ENCODE data around the gene SELENOS.

The SELENOS gene

GRCh38 chr15:101307897-101308603, 30.8 kb upstream of the SELENOS start:
- H3K79me1 ChIP-seq (ENCODE audit: low read length), result no peaks in the 10 kb centered on the region
- H3K23ac ChIP-seq (ENCODE audit: low read length), result no peak overlapping the region
- no peak overlapping the region for H3K18ac ChIP-seq (ENCODE audit: low read length)
- H3K4me3 ChIP-seq (ENCODE audit: low read length), result no peak overlapping the region
- no peak overlapping the region for H2BK120ac ChIP-seq (ENCODE audit: low read depth, low read length)
- H3K36me3 ChIP-seq (ENCODE audit: control insufficient read depth, insufficient read depth, low read length), result no peaks in the 10 kb centered on the region
- H4K8ac ChIP-seq (ENCODE audit: low read depth, low read length), result no peak overlapping the region
- H3K56ac ChIP-seq (ENCODE audit: low read length), result no peak overlapping the region
- H3K4ac ChIP-seq (ENCODE audit: low read depth, low read length), result no peak overlapping the region
- DNase-seq, result no peak
- H2BK5ac ChIP-seq (ENCODE audit: low read length), result no peak overlapping the region
- H3K27me3 ChIP-seq (ENCODE audit: insufficient read depth, low read length, poor library complexity), result no peaks in the 10 kb centered on the region
- WGBS (ENCODE audit: extremely low coverage, insufficient coverage, low lambda C conversion rate), result no CpG with 5 or more reads among the region's 16 CpGs
- H3K79me2 ChIP-seq (ENCODE audit: control insufficient read depth, insufficient read depth, low read length), result no peaks in the 10 kb centered on the region
- no peak overlapping the region for H2BK15ac ChIP-seq (replicated peaks; ENCODE audit: low read depth)
- H3K4me1 ChIP-seq (ENCODE audit: control insufficient read depth, low read depth, low read length), result no peaks in the 10 kb centered on the region
- no peak overlapping the region for H3K9ac ChIP-seq (ENCODE audit: low read length)
- no peak overlapping the region for H4K5ac ChIP-seq (ENCODE audit: low read length)
- no peak overlapping the region for H2AK5ac ChIP-seq (ENCODE audit: low read length)
- H3K4me2 ChIP-seq (ENCODE audit: low read length), result no peak overlapping the region
- no peak overlapping the region for H3K27ac ChIP-seq (ENCODE audit: low read depth, low read length)

GRCh38 chr15:101307048-101307896, 30.0 kb upstream of the SELENOS start:
- Histone ChIP-seq H2AK5ac (ENCODE audit: low read length) (no peak overlapping the region), H4K8ac (ENCODE audit: low read depth, low read length) (no peak overlapping the region), H3K56ac (ENCODE audit: low read length) (no peak overlapping the region), H2BK120ac (ENCODE audit: low read depth, low read length) (no peak overlapping the region), H3K4me1 (ENCODE audit: control insufficient read depth, low read depth, low read length) (no peaks in the 10 kb centered on the region), H2BK15ac (replicated peaks; ENCODE audit: low read depth) (no peak overlapping the region), H3K23ac (ENCODE audit: low read length) (no peak overlapping the region), H3K27me3 (ENCODE audit: insufficient read depth, low read length, poor library complexity) (no peaks in the 10 kb centered on the region), H3K79me2 (ENCODE audit: control insufficient read depth, insufficient read depth, low read length) (no peaks in the 10 kb centered on the region), H3K4me2 (ENCODE audit: low read length) (no peak overlapping the region), H3K4me3 (ENCODE audit: low read length) (no peak overlapping the region), H3K4ac (ENCODE audit: low read depth, low read length) (no peak overlapping the region), H3K79me1 (ENCODE audit: low read length) (no peaks in the 10 kb centered on the region), H2BK5ac (ENCODE audit: low read length) (no peak overlapping the region), H3K9ac (ENCODE audit: low read length) (no peak overlapping the region), H3K18ac (ENCODE audit: low read length) (no peak overlapping the region), H3K27ac (ENCODE audit: low read depth, low read length) (no peak overlapping the region), H4K5ac (ENCODE audit: low read length) (no peak overlapping the region), H3K36me3 (ENCODE audit: control insufficient read depth, insufficient read depth, low read length) (no peaks in the 10 kb centered on the region)
- DNase-seq, result no peak
- WGBS (ENCODE audit: extremely low coverage, insufficient coverage, low lambda C conversion rate), result no CpG with 5 or more reads among the region's 24 CpGs

DNA sequence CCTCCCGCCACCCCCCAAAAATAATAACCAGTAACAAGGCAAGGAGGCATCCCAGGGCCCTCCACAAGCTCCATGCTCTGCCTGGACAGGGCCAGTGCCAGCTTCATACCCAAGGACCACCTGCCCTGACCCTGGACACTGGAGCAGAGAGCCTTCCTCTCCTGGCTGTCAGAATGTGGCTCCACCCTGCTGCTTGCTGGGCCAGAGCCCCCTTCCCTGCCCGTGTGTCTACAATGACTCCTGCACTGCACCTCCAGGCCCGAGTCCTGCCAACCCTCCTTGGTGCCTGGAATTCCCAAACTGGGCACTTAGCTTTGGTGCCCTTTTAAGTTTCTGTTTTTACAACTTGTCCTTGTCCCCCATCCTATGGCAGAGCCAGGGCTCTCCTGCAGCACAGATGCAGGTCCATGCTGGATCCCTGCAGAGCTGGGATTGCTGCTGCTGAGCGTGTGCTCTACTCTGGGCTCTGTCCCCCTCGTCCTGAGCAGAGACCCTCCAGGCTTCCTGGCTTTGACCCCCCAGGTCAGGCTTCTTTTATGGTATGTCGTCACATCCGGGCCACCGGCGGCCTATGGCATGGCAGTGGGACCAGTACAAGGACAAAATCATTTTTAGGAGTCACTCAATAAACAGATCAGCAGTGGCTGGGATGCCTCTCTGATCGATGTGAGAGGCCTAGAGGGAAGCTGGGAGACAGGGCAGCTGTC, 29.2 kb upstream of the SELENOS start:
- Histone ChIP-seq H2BK15ac (replicated peaks; ENCODE audit: low read depth) (no peak overlapping the region), H3K79me2 (ENCODE audit: control insufficient read depth, insufficient read depth, low read length) (no peaks in the 10 kb centered on the region), H3K4me2 (ENCODE audit: low read length) (no peak overlapping the region), H3K79me1 (ENCODE audit: low read length) (no peaks in the 10 kb centered on the region), H3K4me3 (ENCODE audit: low read length) (no peak overlapping the region), H3K27me3 (ENCODE audit: insufficient read depth, low read length, poor library complexity) (no peaks in the 10 kb centered on the region), H3K4ac (ENCODE audit: low read depth, low read length) (no peak overlapping the region), H3K36me3 (ENCODE audit: control insufficient read depth, insufficient read depth, low read length) (no peaks in the 10 kb centered on the region), H2AK5ac (ENCODE audit: low read length) (no peak overlapping the region), H2BK120ac (ENCODE audit: low read depth, low read length) (no peak overlapping the region), H3K4me1 (ENCODE audit: control insufficient read depth, low read depth, low read length) (no peaks in the 10 kb centered on the region), H4K8ac (ENCODE audit: low read depth, low read length) (no peak overlapping the region), H3K56ac (ENCODE audit: low read length) (no peak overlapping the region), H3K9ac (ENCODE audit: low read length) (no peak overlapping the region), H4K5ac (ENCODE audit: low read length) (no peak overlapping the region), H2BK5ac (ENCODE audit: low read length) (no peak overlapping the region), H3K27ac (ENCODE audit: low read depth, low read length) (no peak overlapping the region), H3K18ac (ENCODE audit: low read length) (no peak overlapping the region), H3K23ac (ENCODE audit: low read length) (no peak overlapping the region)
- WGBS (ENCODE audit: extremely low coverage, insufficient coverage, low lambda C conversion rate), result no CpG with 5 or more reads among the region's 10 CpGs
- no peak for DNase-seq

GRCh38 chr15:101305820-101306255, 28.6 kb upstream of the SELENOS start:
- Histone ChIP-seq H2BK15ac (replicated peaks; ENCODE audit: low read depth) (no peak overlapping the region), H3K18ac (ENCODE audit: low read length) (no peak overlapping the region), H3K27ac (ENCODE audit: low read depth, low read length) (no peak overlapping the region), H2BK5ac (ENCODE audit: low read length) (no peak overlapping the region), H3K79me1 (ENCODE audit: low read length) (no peaks in the 10 kb centered on the region), H3K27me3 (ENCODE audit: insufficient read depth, low read length, poor library complexity) (no peaks in the 10 kb centered on the region), H3K79me2 (ENCODE audit: control insufficient read depth, insufficient read depth, low read length) (no peaks in the 10 kb centered on the region), H3K4ac (ENCODE audit: low read depth, low read length) (no peak overlapping the region), H3K9ac (ENCODE audit: low read length) (no peak overlapping the region), H3K23ac (ENCODE audit: low read length) (no peak overlapping the region), H2BK120ac (ENCODE audit: low read depth, low read length) (no peak overlapping the region), H4K5ac (ENCODE audit: low read length) (no peak overlapping the region), H4K8ac (ENCODE audit: low read depth, low read length) (no peak overlapping the region), H3K4me1 (ENCODE audit: control insufficient read depth, low read depth, low read length) (no peaks in the 10 kb centered on the region), H3K56ac (ENCODE audit: low read length) (no peak overlapping the region), H3K4me2 (ENCODE audit: low read length) (no peak overlapping the region), H2AK5ac (ENCODE audit: low read length) (no peak overlapping the region), H3K36me3 (ENCODE audit: control insufficient read depth, insufficient read depth, low read length) (no peaks in the 10 kb centered on the region), H3K4me3 (ENCODE audit: low read length) (no peak overlapping the region)
- no peak for DNase-seq
- no CpG with 5 or more reads among the region's 8 CpGs for WGBS (ENCODE audit: extremely low coverage, insufficient coverage, low lambda C conversion rate)

- H3K36me3 ChIP-seq (ENCODE audit: control insufficient read depth, insufficient read depth, low read length), result no peaks in the 10 kb centered on the region
- no peak overlapping the region for H2AK5ac ChIP-seq (ENCODE audit: low read length)
- no peak overlapping the region for H4K5ac ChIP-seq (ENCODE audit: low read length)
- H4K8ac ChIP-seq (ENCODE audit: low read depth, low read length), result no peak overlapping the region
- H3K9ac ChIP-seq (ENCODE audit: low read length), result no peak overlapping the region
- no CpG with 5 or more reads among the region's 4 CpGs for WGBS (ENCODE audit: extremely low coverage, insufficient coverage, low lambda C conversion rate)
- DNase-seq, result no peak
- no peak overlapping the region for H3K18ac ChIP-seq (ENCODE audit: low read length)
- no peak overlapping the region for H3K4me3 ChIP-seq (ENCODE audit: low read length)
- H3K4me2 ChIP-seq (ENCODE audit: low read length), result no peak overlapping the region
- no peak overlapping the region for H2BK5ac ChIP-seq (ENCODE audit: low read length)
- H3K27ac ChIP-seq (ENCODE audit: low read depth, low read length), result no peak overlapping the region
- no peaks in the 10 kb centered on the region for H3K4me1 ChIP-seq (ENCODE audit: control insufficient read depth, low read depth, low read length)
- no peak overlapping the region for H2BK120ac ChIP-seq (ENCODE audit: low read depth, low read length)
- no peak overlapping the region for H2BK15ac ChIP-seq (replicated peaks; ENCODE audit: low read depth)
- no peak overlapping the region for H3K56ac ChIP-seq (ENCODE audit: low read length)
- no peaks in the 10 kb centered on the region for H3K27me3 ChIP-seq (ENCODE audit: insufficient read depth, low read length, poor library complexity)
- no peak overlapping the region for H3K23ac ChIP-seq (ENCODE audit: low read length)
- no peaks in the 10 kb centered on the region for H3K79me2 ChIP-seq (ENCODE audit: control insufficient read depth, insufficient read depth, low read length)
- no peaks in the 10 kb centered on the region for H3K79me1 ChIP-seq (ENCODE audit: low read length)
- no peak overlapping the region for H3K4ac ChIP-seq (ENCODE audit: low read depth, low read length)
These were observed 26.1 kb upstream of the SELENOS start for GRCh38 chr15:101303408-101303807.

Data from mesendoderm (in vitro differentiated cells).